HepG2 (cell line): Measurements from ENCODE around the gene RHBDD3. TPM values are rescaled to one million over a fixed set of nuclear protein-coding genes. Genes with fewer than 3 reads are reported as not detected.

Experiments used
- AHDC1 ChIP-seq: sonication (generic); formaldehyde crosslinking; IDR thresholded peaks from 2 replicates; pipeline ENCODE4 v1.5.1; 2020; ENCODE audit warnings: mild to moderate bottlenecking, missing genetic modification reagents, borderline replicate concordance
- ARID3A ChIP-seq: IDR thresholded peaks from 2 replicates; pipeline ENCODE4 v1.6.1; 2012; ENCODE audit warnings: low read depth, low read length, improper control_type of control experiment
- ARNT2 ChIP-seq: sonication (generic); formaldehyde crosslinking; IDR thresholded peaks from 2 replicates; pipeline ENCODE4 v1.8.0; 2022; ENCODE audit warnings: mild to moderate bottlenecking, low read depth, missing genetic modification reagents, moderate library complexity
- ATF2 ChIP-seq: sonication (generic); formaldehyde crosslinking; IDR thresholded peaks from 2 replicates; pipeline ENCODE4 v1.4.0; 2020; ENCODE audit warnings: missing genetic modification reagents
- CBFB ChIP-seq: sonication (generic); formaldehyde crosslinking; IDR thresholded peaks from 2 replicates; pipeline ENCODE4 v1.4.0; 2020; ENCODE audit warnings: missing genetic modification reagents
- ELK4 ChIP-seq: sonication (generic); formaldehyde crosslinking; IDR thresholded peaks from 2 replicates; pipeline ENCODE4 v1.9.0; 2021; ENCODE audit warnings: missing genetic modification reagents, borderline replicate concordance
- EZH2 ChIP-seq: conservative IDR thresholded peaks from 2 replicates; pipeline ENCODE4 v1.6.1; 2012; ENCODE audit warnings: mild to moderate bottlenecking, low read depth, low read length, moderate library complexity
- GLI4 ChIP-seq: sonication (generic); formaldehyde crosslinking; IDR thresholded peaks from 2 replicates; pipeline ENCODE4 v1.5.1; 2020; ENCODE audit warnings: missing genetic modification reagents, mild to moderate bottlenecking, moderate library complexity, borderline replicate concordance
- HDAC1 ChIP-seq: sonication (generic); formaldehyde crosslinking; IDR thresholded peaks from 2 replicates; pipeline ENCODE4 v1.5.1; 2020; ENCODE audit warnings: mild to moderate bottlenecking, missing genetic modification reagents
- HINFP ChIP-seq: sonication (generic); formaldehyde crosslinking; IDR thresholded peaks from 2 replicates; pipeline ENCODE4 v1.4.0; 2020; ENCODE audit warnings: low read depth, mild to moderate bottlenecking, missing genetic modification reagents
- NFIB ChIP-seq: sonication (generic); formaldehyde crosslinking; IDR thresholded peaks from 2 replicates; pipeline ENCODE4 v1.9.0; 2021; ENCODE audit warnings: missing genetic modification reagents, mild to moderate bottlenecking, borderline replicate concordance
- PHF21A ChIP-seq: sonication (generic); formaldehyde crosslinking; IDR thresholded peaks from 2 replicates; pipeline ENCODE4 v1.5.0; 2020; ENCODE audit warnings: mild to moderate bottlenecking, missing genetic modification reagents
- RCOR2 ChIP-seq: IDR thresholded peaks from 2 replicates; pipeline ENCODE4 v1.6.1; 2016; ENCODE audit warnings: missing biosample characterization, missing genetic modification reagents
- ZMYM2 ChIP-seq: sonication (generic); formaldehyde crosslinking; IDR thresholded peaks from 2 replicates; pipeline ENCODE4 v1.8.0; 2022; ENCODE audit warnings: mild to moderate bottlenecking, missing genetic modification reagents
- ZNF24 ChIP-seq: fragments of 450-650 bp; IDR thresholded peaks from 2 replicates; pipeline ENCODE4 v1.6.1; 2017; ENCODE audit warnings: antibody characterized with exemption, mild to moderate bottlenecking
- ZNF451 ChIP-seq: sonication (generic); formaldehyde crosslinking; IDR thresholded peaks from 2 replicates; pipeline ENCODE4 v1.5.0; 2020; ENCODE audit warnings: mild to moderate bottlenecking, missing genetic modification reagents
- ZNF615 ChIP-seq: sonication (generic); formaldehyde crosslinking; IDR thresholded peaks from 2 replicates; pipeline ENCODE4 v1.5.0; 2020; ENCODE audit warnings: mild to moderate bottlenecking, missing genetic modification reagents, borderline replicate concordance
- ZNF776 ChIP-seq: sonication (generic); formaldehyde crosslinking; IDR thresholded peaks from 2 replicates; pipeline ENCODE4 v1.4.0; 2020; ENCODE audit warnings: mild to moderate bottlenecking, missing genetic modification reagents
- polyA plus RNA-seq, 8 experiments: library from polyadenylated mRNA; depleted of rRNA in 3 of 8; stranded (reverse) in 7 of 8; unstranded in 1 of 8; fragments of >200 nt; fragmentation: Illumina TruSeq in 4 of 8; extraction: Trizol in 4 of 8; gene quantifications; 2 replicates each; pipeline versions ENCODE4 v1.2.1 to v1.2.3, GENCODE V29; 2011 to 2016; ENCODE audit warnings: low read depth in 4 of 8, missing spikeins in 1 of 8, mixed read lengths in 1 of 8; ENCODE audit not compliant: insufficient read depth in 1 of 8
- total RNA-seq, 5 experiments: library from RNA; depleted of rRNA; stranded (reverse); fragments of >200 nt; fragmentation: Illumina TruSeq; extraction: Trizol; gene quantifications; 2 replicates each; pipeline ENCODE4 v1.2.3, GENCODE V29; 2016; ENCODE audit warnings: low read depth in 1 of 5

RHBDD3 gene
- total and polyA plus RNA-seq, 2 of the 13 experiments (the other 11 are each of a cell fraction or from before 2014, with no cell fraction given), result 12.1 to 26.7 TPM

GRCh38 chr22:29269731-29270474, 2.1 kb upstream of the RHBDD3 start (continued):
- TF ChIP-seq ZNF24 (no peak), ZMYM2 (no peak), HDAC1 (0 out of 2 replicates have a peak, but pooled peaks have one; percentile 8), CBFB (no peak), PHF21A (CRISPR knock-in tag) (peak; percentile 52; the same call in 1 of the 2 replicates), AHDC1 (no peak), NFIB (no peak), HINFP (CRISPR knock-in tag) (no peak), EZH2 (no peak), RCOR2 (CRISPR knock-in tag) (no peak), GLI4 (no peak), ATF2 (CRISPR knock-in tag) (no peak), ZNF776 (CRISPR knock-in tag) (no peak), ARNT2 (no peak), ZNF451 (CRISPR knock-in tag) (no peak), ELK4 (no peak), ZNF615 (CRISPR knock-in tag) (no peak), ARID3A (no peak)
